HEK293T (cell line): ENCODE measurements around the gene CCDC182.

Experiments
- CTCF ChIA-PET: fragments of 350-600 bp; formaldehyde crosslinking; extraction: SDS; loops from one replicate; lab custom pipeline; 2021; ENCODE audit warnings: antibody characterized with exemption, inconsistent platforms; lab: Yijun Ruan, JAX
- POLR2A ChIA-PET: fragments of 350-600 bp; formaldehyde crosslinking; extraction: SDS; loops from one replicate; lab custom pipeline; 2020; ENCODE audit warnings: antibody characterized with exemption, inconsistent platforms; lab: Yijun Ruan, JAX
- DNase-seq: peaks from one replicate; pipeline ENCODE4 v3.0.0; 2012; ENCODE audit warnings: mixed read lengths; ENCODE audit errors: extremely low spot score
- ARNT ChIP-seq: fragments of 450-650 bp; IDR thresholded peaks from 2 replicates; pipeline ENCODE4 v1.6.1; 2017; ENCODE audit warnings: mild to moderate bottlenecking
- BHLHE40 ChIP-seq: fragments of 450-650 bp; IDR thresholded peaks from 2 replicates; pipeline ENCODE4 v1.6.1; 2016; ENCODE audit warnings: mild to moderate bottlenecking, moderate library complexity, borderline replicate concordance
- CTBP1 ChIP-seq: fragments of 450-650 bp; IDR thresholded peaks from 2 replicates; pipeline ENCODE4 v1.6.1; 2016; ENCODE audit warnings: borderline replicate concordance
- ELF4 ChIP-seq: fragments of 450-650 bp; IDR thresholded peaks from 2 replicates; pipeline ENCODE4 v1.6.1; 2017; ENCODE audit warnings: antibody characterized with exemption
- FOXA1 ChIP-seq: fragments of 450-650 bp; IDR thresholded peaks from 2 replicates; pipeline ENCODE4 v1.6.1; 2016; ENCODE audit warnings: mild to moderate bottlenecking
- FOXK2 ChIP-seq: fragments of 450-650 bp; IDR thresholded peaks from 2 replicates; pipeline ENCODE4 v1.6.1; 2016; ENCODE audit warnings: mild to moderate bottlenecking
- FOXM1 ChIP-seq: fragments of 450-650 bp; IDR thresholded peaks from 2 replicates; pipeline ENCODE4 v1.6.1; 2017; ENCODE audit warnings: mild to moderate bottlenecking, borderline replicate concordance
- HDGF ChIP-seq: fragments of 450-650 bp; IDR thresholded peaks from 2 replicates; pipeline ENCODE4 v1.6.1; 2017; ENCODE audit warnings: antibody characterized with exemption, borderline replicate concordance
- L3MBTL2 ChIP-seq: fragments of 450-650 bp; conservative IDR thresholded peaks from 2 replicates; pipeline ENCODE4 v1.6.1; 2016; ENCODE audit warnings: mild to moderate bottlenecking
- LEF1 ChIP-seq: fragments of 450-650 bp; IDR thresholded peaks from 2 replicates; pipeline ENCODE4 v1.6.1; 2017; ENCODE audit warnings: mild to moderate bottlenecking, borderline replicate concordance
- NFRKB ChIP-seq: fragments of 450-650 bp; IDR thresholded peaks from 2 replicates; pipeline ENCODE4 v1.6.1; 2016; ENCODE audit warnings: mild to moderate bottlenecking, moderate library complexity
- SP1 ChIP-seq: fragments of 450-650 bp; IDR thresholded peaks from 2 replicates; pipeline ENCODE4 v1.6.1; 2017
- SUZ12 ChIP-seq: fragments of 450-650 bp; IDR thresholded peaks from 2 replicates; pipeline ENCODE4 v1.6.1; 2016; ENCODE audit warnings: mild to moderate bottlenecking
- TARDBP ChIP-seq: fragments of 450-650 bp; IDR thresholded peaks from 2 replicates; pipeline ENCODE4 v1.6.1; 2016
- ZNF384 ChIP-seq: fragments of 450-650 bp; IDR thresholded peaks from 2 replicates; pipeline ENCODE4 v1.6.1; 2016
- TF ChIP-seq, protein P1 (sequence below): fragments of 450-650 bp; IDR thresholded peaks from 2 replicates; pipeline ENCODE4 v1.6.1; 2016

The CCDC182 gene

DNA sequence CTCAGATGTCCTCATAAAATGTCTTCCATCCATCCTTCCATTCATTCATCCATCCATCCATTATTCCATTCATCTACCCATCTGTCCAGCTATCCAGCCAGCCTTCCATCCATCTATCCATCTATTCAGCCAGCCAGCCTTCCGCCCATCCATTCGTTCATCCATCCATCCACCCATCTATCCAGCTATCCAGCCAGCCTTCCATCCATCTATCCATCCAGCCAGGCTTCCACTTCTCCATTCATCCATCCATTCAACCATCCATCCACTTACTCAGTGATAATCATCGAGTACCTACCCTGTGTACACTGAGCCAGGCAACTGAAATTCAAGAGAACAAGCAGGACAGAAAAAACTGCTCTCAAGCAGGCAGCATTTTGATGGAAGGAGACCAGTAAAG, 4.6 kb upstream of the CCDC182 start:
- no peak for DNase-seq
- TF ChIP-seq SP1 = no peak
- no peak for TF ChIP-seq FOXA1
- TF ChIP-seq CTBP1 = no peak
- CTCF ChIA-PET = interaction anchor here (1.2 kb wide), 1 partner anchor 507 kb away, joined by 3 read pairs; no protein-coding TSS in a partner anchor
- POLR2A ChIA-PET = no interaction called here

DNA sequence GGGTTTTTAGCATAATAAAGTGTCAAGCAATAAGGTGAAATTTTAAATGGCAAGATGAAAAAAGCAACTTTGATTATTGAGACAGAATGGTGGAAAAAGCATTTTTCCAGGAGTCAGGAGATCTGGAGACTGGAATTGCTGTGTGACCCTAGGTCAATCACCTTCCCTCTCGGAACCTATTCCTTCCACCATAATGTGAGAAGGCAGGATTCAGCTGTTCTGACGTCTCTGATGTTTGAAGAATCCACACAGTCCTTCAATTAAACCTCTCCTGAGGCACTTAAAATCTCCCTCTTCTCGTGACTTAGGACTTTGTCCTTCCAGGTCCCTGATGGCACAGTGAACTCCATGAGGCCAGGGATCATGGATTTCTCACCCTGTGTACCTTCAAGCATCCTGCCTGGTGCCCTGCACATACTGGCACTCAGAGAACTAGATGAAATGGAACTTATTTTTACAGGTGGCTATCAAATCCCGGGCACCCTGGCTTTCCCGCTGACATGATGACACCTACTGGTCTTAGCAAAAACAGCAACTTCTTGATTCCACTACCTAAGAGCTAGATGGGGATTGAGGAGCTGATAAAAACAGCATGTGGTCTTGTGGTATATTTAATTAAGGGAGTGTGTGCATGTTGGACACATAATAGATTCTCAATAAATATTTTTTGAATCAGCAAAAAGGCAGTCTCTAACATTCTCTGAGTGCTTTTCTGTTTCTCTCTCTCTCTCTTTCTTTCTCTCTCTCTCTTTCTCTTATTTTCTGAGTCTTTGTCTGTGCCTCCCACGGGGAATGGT, 2.3 kb upstream of the CCDC182 start:
- POLR2A ChIA-PET = interaction anchor here (1.3 kb wide), 1 partner anchor 42 kb away, joined by 3 read pairs; no protein-coding TSS in a partner anchor

DNA sequence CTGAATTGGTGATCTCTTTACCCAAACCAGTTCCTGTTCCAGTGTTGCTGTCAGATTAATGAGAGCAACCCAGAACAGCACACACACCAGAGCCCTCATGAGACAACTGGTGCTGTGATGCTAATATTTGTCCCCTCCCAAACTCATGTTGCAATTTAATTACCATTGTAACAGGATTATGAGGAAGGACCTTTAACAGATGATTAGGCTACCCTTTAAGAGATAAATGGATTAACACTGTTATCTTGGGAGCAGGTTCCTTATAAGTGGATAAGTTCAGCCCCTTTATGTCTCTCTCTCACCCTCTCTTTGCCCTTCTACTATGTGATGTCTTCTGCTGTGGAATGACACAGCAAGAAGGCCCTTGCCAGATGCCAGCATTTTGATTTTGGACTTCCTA, 1.1 kb upstream of the CCDC182 start:
- no peak for TF ChIP-seq HDGF
- TF ChIP-seq SUZ12 = no peak
- TF ChIP-seq, protein P1, sequence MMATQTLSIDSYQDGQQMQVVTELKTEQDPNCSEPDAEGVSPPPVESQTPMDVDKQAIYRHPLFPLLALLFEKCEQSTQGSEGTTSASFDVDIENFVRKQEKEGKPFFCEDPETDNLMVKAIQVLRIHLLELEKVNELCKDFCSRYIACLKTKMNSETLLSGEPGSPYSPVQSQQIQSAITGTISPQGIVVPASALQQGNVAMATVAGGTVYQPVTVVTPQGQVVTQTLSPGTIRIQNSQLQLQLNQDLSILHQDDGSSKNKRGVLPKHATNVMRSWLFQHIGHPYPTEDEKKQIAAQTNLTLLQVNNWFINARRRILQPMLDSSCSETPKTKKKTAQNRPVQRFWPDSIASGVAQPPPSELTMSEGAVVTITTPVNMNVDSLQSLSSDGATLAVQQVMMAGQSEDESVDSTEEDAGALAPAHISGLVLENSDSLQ = no peak
- TF ChIP-seq CTBP1 = no peak
- no peak for TF ChIP-seq TARDBP
- TF ChIP-seq LEF1 = no peak
- TF ChIP-seq SP1 = no peak
- TF ChIP-seq FOXA1 = no peak
- no peak for TF ChIP-seq ARNT
- no peak for TF ChIP-seq NFRKB
- no peak for TF ChIP-seq L3MBTL2
- TF ChIP-seq FOXM1 = no peak
- TF ChIP-seq BHLHE40 = no peak
- TF ChIP-seq ZNF384 = no peak
- TF ChIP-seq ELF4 = no peak
- CTCF ChIA-PET = interaction anchor here (0.6 kb wide), 1 partner anchor 44 kb away, joined by 3 read pairs; no protein-coding TSS in a partner anchor
- no peak for DNase-seq
- POLR2A ChIA-PET = no interaction called here

More for the DNA sequence above, 2.3 kb upstream of the CCDC182 start:
- TF ChIP-seq FOXK2 (no peak), NFRKB (no peak), ARNT (no peak), L3MBTL2 (no peak), HDGF (no peak), ELF4 (no peak), SUZ12 (no peak)
- DNase-seq = peak; percentile 73
- CTCF ChIA-PET = interaction anchor here (0.6 to 1.0 kb wide), 11 partner anchors 12 to 666 kb away, joined by 3 to 7 read pairs (median 3); no protein-coding TSS in a partner anchor

DNA sequence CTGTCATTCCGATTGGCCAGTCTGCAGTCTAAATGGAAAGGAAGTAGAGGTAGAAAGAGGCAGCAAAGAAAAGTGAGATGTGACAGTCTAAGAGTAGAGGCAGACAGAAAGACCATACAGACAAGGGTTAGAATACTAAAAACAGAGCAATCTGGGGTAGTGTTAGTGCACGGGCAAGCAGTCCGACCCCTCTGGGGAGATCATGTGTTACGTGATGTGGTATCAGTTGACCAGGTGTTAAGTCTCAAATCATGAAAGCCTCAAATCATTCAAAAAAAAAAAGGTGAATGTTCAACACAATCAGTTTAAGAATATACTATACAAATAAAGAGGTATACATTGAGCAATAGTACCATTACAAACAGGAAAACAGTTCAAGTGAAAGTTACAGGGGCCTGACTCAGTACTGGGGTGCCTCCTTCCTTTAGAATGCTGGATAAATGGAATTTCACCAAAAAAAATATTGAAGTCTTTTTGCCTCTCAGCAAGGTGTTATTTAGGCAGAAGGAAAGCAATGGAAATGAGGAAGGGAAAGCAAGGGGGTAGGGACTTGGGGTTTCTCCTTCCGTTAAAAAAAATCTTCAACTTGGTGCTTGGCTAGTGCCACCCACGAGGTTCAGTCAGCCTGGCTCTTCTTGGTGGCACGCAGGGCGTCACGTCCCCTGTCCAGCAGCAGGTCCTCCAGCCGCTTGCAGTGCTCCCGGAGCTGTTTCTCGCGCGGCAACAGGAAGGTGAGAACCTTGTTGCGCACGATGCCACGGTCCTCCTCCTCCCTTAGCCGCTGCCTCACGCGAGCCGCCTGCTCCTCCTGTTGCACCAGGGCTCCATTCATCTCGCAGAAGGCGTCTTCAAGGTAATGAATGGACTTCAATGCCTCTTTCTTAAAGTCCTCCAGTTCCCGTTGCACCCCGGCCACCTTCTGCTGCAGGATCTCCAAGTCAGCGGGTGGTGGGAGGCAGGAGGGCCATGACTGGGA, 616 bp downstream of the CCDC182 start:
- DNase-seq = no peak
- ChIA-PET POLR2A (no interaction called here), CTCF (no interaction called here)
- TF ChIP-seq ELF4 (no peak), LEF1 (no peak), FOXM1 (no peak)

DNA sequence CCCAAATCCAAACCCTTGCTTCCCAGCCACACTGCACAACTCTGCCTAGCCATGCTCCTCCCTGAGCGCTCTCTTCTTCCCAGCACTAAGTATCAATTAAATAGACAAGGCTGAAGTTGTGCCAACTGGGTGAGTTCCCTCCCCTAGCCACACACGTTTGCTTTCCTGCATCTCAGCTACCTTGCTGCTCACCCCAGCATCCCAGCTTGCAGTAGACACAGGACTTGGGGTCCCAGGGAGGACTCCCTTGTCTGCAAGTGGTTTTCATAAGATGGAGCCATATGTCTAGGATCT, 4.9 kb downstream of the CCDC182 start:
- POLR2A ChIA-PET = no interaction called here
- no peak for DNase-seq
- CTCF ChIA-PET = interaction anchor here (0.6 to 1.1 kb wide), 5 partner anchors 34 to 611 kb away, joined by 3 read pairs; no protein-coding TSS in a partner anchor
- no peak for TF ChIP-seq FOXK2
- no peak for TF ChIP-seq BHLHE40
- TF ChIP-seq HDGF = no peak

DNA sequence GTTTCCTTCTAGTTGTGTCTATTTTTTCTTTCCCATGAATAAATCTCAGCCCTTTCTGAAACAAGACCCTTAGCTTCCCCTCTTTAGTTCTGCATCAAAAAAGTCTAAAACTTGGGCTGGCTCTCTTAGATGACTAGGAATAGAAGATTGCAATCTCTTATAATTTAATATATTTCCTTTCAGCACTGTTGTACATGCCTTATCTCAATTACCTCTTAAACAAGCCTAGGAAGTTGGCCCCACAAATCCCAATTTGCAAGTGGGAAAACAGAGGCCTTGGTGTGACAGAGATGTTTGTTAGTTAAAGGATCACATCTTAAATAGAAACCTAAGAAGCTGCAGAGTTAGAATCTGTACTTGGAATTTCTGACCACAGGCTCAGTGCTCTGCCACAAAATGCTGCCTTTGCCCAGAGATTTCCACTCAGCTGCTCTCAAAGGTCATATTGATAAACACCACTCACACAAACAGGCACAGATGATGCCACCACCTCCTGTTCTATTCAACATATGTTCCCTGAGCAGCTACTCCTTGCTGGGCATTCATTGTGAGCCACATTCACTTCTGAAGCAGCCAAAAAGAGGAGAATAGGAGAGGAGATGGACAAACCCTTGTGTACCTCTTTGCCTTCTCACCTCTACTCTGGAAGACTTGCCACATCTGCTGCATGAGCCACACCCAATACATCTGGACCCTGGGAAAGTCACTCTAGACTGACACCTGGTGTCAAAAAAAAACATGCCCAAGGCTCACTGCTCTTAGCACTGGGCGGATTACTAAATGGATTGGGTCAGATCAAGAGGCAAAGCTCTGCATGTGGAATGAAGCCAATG, 5.5 kb downstream of the CCDC182 start:
- TF ChIP-seq BHLHE40 (no peak), LEF1 (no peak), FOXA1 (no peak), ZNF384 (no peak), SUZ12 (no peak)
- CTCF ChIA-PET = interaction anchor here (0.6 to 1.1 kb wide), 4 partner anchors 34 to 610 kb away, joined by 3 read pairs; no protein-coding TSS in a partner anchor
- POLR2A ChIA-PET = no interaction called here

DNA sequence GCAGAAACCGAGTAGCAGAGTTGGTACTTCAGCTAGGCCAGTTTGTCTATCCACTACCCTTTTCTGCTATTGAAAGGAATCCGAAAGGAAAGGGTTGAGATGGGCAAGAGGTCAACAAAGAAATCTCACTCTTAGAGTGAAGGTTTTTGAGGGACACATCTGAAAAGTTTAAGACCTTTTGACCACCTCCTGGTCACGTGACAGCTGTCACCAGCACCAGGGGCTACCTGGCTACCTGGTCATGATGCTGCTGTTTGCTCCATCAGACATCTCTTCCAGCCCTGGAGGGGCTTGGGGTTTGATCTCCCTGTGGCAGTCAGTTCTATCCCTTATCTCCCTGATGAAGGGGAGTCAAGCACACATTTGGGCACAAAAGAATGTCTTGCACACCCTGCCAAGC, 7.6 kb downstream of the CCDC182 start:
- TF ChIP-seq BHLHE40 = no peak
- TF ChIP-seq FOXK2 = no peak
- TF ChIP-seq TARDBP = no peak
- TF ChIP-seq CTBP1 = no peak
- TF ChIP-seq FOXA1 = no peak
- TF ChIP-seq ZNF384 = no peak
- TF ChIP-seq LEF1 = no peak
- TF ChIP-seq L3MBTL2 = no peak
- no peak for TF ChIP-seq HDGF
- no peak for TF ChIP-seq ARNT
- TF ChIP-seq, protein P1 = no peak
- TF ChIP-seq NFRKB = no peak
- no peak for TF ChIP-seq ELF4
- no peak for TF ChIP-seq SUZ12
- no peak for TF ChIP-seq SP1
- no peak for TF ChIP-seq FOXM1
- ChIA-PET CTCF (no interaction called here), POLR2A (no interaction called here)
- no peak for DNase-seq

More for the DNA sequence above, 5.5 kb downstream of the CCDC182 start:
- DNase-seq = peak; percentile 42
